ENCODE results near the gene GGNBP2.
"Not testable (repeated sequence)": the region's sequence is repeated elsewhere in the genome, so short reads cannot be mapped to it uniquely, and the experiment has no call there.

GGNBP2 gene

DNA sequence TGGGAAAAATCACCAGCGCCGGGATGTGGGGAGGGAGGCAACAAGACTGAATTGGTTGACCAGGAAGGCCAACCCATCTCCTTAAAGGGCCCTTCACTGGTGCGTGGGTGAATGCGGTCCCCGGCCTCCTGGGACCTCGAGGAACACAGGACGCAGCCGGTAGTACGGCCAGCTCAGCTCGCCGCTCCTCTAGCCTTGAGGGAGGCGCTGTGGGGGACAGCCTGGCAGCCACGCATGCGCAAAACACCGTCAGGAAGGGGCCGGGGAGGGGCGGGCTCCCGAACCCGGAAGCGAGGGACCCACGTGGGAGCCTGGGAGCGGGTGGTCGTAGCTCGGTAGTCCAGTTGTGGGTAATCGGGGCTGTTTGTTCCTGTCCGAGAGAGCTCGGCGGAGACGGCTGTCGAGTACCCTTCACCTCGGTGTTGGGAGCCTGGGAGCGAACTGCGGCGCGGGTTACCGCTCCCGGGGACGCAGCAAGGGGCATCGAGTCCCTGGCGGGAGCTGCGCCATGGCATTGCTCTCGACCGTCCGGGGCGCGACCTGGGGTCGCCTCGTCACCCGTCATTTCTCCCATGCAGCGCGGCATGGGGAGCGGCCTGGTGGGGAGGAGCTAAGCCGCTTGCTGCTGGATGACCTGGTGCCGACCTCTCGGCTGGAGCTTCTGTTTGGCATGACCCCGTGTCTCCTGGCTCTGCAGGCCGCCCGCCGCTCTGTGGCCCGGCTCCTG, 56.7 kb downstream of the GGNBP2 start, which contains the start of gene MRM1:
Gene MRM1, plus strand, starts transcription at position 281 of the 727 bp plus-strand sequence. Its CDS starts 228 bp downstream, at position 509.
- DNase-seq (ENCODE audit: low spot score), result peak; percentile 94
- Histone ChIP-seq H3K4me3 (peak within 1 kb of the TSS; percentile 95), H3K27ac (peak within 1 kb of the TSS; percentile 64 to 93)
- TF ChIP-seq, protein P1, sequence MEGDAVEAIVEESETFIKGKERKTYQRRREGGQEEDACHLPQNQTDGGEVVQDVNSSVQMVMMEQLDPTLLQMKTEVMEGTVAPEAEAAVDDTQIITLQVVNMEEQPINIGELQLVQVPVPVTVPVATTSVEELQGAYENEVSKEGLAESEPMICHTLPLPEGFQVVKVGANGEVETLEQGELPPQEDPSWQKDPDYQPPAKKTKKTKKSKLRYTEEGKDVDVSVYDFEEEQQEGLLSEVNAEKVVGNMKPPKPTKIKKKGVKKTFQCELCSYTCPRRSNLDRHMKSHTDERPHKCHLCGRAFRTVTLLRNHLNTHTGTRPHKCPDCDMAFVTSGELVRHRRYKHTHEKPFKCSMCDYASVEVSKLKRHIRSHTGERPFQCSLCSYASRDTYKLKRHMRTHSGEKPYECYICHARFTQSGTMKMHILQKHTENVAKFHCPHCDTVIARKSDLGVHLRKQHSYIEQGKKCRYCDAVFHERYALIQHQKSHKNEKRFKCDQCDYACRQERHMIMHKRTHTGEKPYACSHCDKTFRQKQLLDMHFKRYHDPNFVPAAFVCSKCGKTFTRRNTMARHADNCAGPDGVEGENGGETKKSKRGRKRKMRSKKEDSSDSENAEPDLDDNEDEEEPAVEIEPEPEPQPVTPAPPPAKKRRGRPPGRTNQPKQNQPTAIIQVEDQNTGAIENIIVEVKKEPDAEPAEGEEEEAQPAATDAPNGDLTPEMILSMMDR (IDR thresholded peaks at IDR 0.05), result no peak

DNA sequence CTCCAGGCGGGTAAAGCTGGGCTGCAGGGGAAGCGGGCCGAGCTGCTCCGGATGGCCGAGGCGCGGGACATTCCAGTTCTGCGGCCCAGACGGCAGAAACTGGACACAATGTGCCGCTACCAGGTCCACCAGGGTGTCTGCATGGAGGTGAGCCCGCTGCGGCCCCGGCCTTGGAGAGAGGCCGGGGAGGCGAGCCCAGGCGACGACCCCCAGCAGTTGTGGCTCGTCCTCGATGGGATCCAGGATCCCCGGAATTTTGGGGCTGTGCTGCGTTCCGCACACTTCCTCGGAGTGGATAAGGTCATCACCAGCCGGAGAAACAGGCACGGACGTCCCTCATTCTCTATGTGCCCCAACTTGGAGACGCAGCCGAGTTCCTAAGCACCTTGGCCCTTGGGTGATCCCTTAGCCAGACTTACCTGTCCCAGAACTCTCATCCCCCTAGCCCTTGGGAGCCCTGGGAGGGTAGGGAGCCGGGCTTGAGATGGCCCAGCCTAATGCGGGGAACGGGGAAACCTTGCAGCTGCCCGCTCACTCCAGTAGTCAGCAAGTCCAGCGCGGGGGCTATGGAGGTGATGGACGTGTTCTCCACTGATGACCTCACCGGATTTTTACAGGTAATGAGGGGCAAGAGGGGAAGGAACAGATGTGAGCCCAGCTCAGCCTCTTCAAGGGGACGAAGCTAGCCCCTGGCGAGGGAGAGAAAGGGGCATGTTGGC, 57.5 kb downstream of the GGNBP2 start:
- Histone ChIP-seq H3K27ac (peak overlapping the region in 1 of 2 donors; percentile 93), H3K4me3 (peak overlapping the region; percentile 95)
- TF ChIP-seq, protein P1 (IDR thresholded peaks at IDR 0.05), result no peak
- DNase-seq (ENCODE audit: low spot score), result no peak

DNA sequence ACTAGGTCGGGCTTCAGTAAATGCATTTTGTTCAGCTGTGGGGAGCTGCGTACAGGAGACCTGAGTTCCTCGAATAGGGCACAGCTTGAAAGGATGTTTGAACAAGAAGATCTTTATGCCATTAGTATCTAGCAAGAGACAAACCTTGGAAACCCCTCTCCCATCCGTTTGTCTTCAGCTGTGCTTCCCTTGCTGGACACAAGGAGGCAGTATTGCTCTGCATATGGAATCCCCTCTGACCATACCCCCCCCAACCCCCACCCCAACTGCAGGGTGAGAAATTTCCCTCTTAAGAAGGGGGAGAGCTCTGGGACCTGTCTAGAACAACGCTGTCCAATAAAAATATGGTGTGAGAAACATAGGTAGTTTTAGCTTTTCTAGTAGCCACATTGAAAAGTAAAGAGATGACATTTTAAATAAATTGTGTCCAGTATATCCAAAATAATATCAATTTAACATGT, 58.2 kb downstream of the GGNBP2 start:
- H3K27ac ChIP-seq, result no peak overlapping the region
- H3K4me3 ChIP-seq, result peak overlapping the region; percentile 95
- TF ChIP-seq, protein P1 (IDR thresholded peaks at IDR 0.05), result peak; percentile 61
- no peak for DNase-seq (ENCODE audit: low spot score)

DNA sequence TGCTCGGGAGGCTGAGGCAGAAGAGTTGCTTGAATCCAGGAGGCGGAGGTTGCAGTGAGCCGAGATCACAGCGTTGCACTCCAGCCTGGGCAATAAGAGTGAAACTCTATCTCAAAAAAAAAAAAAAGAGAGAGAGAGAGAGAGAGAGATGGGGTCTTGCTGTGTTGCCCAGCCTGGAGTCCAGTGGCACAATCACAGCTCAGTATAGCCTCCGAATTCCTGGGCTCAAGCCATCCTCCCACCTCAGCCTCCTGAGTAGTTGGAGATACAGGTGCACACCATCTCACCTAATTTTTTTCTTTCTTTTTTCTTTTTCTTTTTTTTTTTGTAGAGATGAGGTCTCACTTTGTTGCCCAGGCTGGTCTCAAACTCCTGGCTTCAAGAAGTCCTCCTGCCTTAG, 60.3 kb downstream of the GGNBP2 start:
- H3K27ac ChIP-seq; H3K4me3 ChIP-seq; DNase-seq (ENCODE audit: low spot score): not testable (repeated sequence)

DNA sequence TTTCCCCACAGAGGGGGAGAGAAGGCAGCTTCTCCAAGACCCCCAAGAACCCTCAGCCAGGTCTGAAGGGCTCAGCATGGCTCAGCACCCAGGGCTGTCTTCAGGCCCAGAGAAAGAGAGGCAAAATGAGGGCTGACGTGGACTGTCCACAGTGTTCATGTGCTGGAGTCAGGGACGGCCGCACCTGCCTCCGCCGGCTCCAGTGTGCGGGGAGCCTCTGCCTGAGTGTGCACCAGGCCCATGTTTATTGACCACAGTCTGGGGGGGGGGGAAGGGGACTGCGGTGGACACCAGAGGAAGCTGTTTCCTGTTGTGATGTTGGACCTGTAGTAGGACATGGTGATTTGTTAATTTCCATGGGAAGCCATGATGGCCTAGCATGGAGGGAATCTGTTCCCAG, 63.6 kb downstream of the GGNBP2 start:
- TF ChIP-seq, protein P1 (IDR thresholded peaks at IDR 0.05), result no peak
- H3K27ac ChIP-seq, result no peak overlapping the region
- no peak for DNase-seq (ENCODE audit: low spot score)
- no peak overlapping the region for H3K4me3 ChIP-seq

DNA sequence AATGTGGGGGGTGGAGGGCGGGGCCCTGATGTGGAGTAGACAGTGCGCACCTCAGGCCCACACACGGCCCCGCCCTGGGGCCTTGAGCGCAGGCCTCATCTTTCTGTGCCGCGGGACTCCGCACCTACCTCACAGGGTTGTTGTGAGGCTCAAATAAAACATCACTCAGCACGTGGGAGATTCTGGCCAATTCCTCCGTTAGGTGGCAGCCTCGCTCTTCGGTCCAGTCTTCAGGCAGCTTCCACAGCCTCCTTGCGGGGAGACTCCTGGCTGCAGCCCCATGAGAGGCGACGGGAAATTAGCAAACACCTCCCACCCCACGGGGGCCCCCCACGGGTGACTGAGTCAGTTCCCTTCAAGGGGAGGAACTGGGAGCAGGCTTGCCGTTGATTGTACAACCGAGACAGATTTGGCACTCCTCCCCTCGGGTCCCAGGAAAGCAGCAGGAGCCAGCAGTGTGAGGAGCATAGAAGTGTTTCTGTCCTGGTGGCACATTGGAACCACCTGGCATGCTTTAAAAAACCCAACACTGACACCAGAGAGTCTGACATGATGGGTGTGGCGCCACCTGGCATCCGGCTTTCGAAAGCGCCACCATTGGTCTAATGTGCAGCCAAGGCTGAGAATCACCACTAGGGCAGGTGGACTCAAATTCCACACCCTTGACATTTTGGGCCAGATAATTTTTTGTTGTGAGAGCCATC, 64.2 kb downstream of the GGNBP2 start:
- no peak for DNase-seq (ENCODE audit: low spot score)
- Histone ChIP-seq H3K27ac (no peak overlapping the region), H3K4me3 (no peak overlapping the region)

DNA sequence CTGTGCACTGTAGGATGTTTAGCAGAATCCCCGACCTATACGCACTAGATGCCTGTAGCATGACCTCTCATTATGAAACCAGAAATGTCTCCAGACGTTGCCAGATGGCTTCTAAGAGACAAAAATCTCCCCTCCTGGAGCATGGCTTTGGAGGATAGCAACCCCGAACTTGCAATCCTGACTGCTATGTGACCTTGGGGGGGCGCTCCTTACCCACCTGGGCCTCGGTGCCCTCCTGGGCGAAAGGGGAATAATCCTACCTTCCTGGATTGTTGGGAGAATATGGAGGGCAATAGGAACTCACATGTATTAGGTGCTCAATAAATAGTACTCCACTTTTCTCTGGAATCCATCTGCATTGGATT, 64.8 kb downstream of the GGNBP2 start:
- TF ChIP-seq, protein P1 (IDR thresholded peaks at IDR 0.05), result no peak
- H3K4me3 ChIP-seq, result no peak overlapping the region

More for the DNA sequence above, 64.2 kb downstream of the GGNBP2 start:
- TF ChIP-seq, protein P1 (IDR thresholded peaks at IDR 0.05), result peak; percentile 28

More for the DNA sequence above, 64.8 kb downstream of the GGNBP2 start:
- no peak for DNase-seq (ENCODE audit: low spot score)
- no peak overlapping the region for H3K27ac ChIP-seq
